SU-DHL-6 (cell line): ENCODE data around the gene TMEM131L.

Experiments used
- EZH2phosphoT487 ChIP-seq: fragments of 200-600 bp; sonication (generic), shearing (Covaris generic); conservative IDR thresholded peaks from 2 replicates; pipeline ENCODE4 v1.6.1; 2018; ENCODE audit warnings: mild to moderate bottlenecking, antibody characterized with exemption, low read length, moderate library complexity, mixed read lengths
- TF ChIP-seq, protein P1 (sequence below): fragments of 200-600 bp; sonication (generic); IDR thresholded peaks from one replicate; pipeline ENCODE4 v1.5.1; 2017; ENCODE audit warnings: antibody characterized with exemption, mild to moderate bottlenecking, low read length, moderate library complexity; ENCODE audit not compliant: insufficient read depth, poor library complexity, severe bottlenecking

DNA sequence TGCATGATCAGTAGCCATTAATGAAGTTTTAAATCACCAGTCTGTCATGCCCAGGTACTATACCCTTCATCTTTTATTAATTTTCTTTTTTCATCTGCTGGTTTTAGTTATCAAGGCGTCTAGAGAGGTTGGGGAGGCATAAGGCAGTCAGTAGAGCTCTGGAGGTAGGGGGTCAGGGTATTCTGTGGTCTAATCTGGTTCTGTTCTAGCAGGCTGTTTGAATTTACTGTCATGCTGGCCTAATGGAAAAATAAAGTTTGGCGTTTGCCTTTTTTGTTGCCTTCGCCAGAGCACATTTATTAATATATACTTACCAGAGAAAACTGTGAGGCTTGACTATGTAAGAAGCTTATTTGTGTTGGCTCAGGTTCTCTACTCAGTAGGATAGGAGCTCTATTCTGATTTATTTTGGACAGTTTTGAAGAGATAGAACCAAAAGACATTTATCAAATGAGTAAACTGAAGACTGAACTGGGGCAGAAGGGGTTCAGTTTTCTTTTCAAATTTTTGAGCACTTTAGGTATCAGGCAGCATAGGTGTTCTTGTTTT, 46.9 kb downstream of the TMEM131L start:
- TF ChIP-seq, protein P1, sequence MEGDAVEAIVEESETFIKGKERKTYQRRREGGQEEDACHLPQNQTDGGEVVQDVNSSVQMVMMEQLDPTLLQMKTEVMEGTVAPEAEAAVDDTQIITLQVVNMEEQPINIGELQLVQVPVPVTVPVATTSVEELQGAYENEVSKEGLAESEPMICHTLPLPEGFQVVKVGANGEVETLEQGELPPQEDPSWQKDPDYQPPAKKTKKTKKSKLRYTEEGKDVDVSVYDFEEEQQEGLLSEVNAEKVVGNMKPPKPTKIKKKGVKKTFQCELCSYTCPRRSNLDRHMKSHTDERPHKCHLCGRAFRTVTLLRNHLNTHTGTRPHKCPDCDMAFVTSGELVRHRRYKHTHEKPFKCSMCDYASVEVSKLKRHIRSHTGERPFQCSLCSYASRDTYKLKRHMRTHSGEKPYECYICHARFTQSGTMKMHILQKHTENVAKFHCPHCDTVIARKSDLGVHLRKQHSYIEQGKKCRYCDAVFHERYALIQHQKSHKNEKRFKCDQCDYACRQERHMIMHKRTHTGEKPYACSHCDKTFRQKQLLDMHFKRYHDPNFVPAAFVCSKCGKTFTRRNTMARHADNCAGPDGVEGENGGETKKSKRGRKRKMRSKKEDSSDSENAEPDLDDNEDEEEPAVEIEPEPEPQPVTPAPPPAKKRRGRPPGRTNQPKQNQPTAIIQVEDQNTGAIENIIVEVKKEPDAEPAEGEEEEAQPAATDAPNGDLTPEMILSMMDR: no peak
- TF ChIP-seq EZH2phosphoT487: no peak
